ENCODE data around the gene PHACTR3.

The PHACTR3 gene

GRCh38 chr20:59708326-59708725 is 104.0 kb downstream of the PHACTR3 start:
- DNase-seq: peak; percentile 11

DNA sequence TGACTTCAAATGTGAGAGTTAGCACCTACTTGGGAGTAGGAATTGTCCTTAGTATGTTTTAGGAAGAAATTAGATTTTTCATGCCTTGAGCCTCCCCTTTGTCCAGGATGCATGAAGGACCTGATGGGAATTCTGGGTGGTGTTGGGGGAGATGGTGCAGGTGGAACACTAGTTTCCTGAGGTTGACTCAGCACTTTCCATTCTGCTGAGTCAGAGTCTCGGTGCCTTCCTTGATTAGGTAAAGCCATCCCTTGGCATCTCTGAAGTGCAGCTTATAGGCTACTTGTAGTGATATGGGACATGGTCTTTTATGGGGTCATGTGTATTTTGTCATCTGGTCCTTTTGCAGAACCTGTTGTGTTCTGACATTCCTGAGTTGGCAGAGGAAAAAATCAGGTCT is 105.3 kb downstream of the PHACTR3 start:
- no peak for DNase-seq

GRCh38 chr20:59718071-59718470 is 113.7 kb downstream of the PHACTR3 start:
- no peak for DNase-seq

DNA sequence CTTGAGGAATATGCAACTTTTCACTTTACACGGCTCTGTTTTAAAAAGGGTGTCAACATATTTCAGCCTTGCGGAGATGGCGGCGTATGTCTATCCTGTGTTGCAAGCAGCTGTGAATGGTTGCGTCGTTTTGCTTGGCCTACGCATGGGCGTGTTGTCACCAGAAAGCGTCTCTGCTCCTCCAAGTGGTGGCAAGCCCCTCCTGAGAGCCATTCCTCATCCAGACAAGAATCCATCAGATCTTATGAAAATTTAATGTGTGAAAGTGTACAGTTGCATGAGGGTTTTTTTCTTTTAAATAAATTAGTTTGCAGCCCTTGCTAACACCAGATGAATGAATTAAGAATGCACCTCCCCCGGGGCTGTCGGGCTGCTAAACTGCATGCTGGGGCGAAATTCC is 114.4 kb downstream of the PHACTR3 start:
- no peak for DNase-seq

DNA sequence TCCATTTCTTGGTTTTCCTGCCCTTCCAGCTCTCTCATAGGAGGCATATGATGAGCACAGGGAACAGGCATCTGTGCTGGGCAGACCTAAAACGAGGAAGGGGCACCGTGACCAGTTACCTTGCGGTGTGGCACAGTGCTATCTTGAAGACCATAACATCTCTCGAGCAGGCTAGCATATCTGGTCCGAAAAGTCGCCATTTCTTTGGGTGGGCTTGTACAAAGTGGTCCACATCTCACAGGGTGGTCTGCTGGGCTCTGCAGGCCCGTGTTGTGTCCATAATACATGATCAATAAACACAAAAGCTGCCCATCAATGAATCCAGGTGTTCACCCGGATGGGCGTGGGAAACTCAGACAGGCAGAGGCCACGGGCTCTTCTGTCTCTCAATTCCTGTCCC is 115.7 kb downstream of the PHACTR3 start:
- DNase-seq: no peak

DNA sequence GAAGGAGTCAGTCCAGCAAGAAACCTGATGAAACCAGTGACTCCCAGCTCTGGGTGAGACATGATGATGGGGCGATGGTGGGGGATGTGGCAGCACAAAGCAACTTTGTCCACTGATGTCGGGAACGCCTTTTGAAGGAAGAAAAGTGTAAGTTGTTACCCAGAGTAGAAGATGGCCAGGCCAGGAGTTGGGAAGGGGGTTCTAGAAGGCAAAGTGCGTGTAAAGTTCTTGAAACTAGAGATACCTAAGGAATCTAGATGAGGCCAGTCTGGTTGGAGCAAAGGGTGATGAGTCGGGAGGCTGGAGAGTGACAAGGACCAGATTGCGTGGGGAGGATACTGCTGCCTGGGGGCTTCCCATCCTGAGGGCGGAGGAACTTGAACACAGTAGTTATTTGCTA is 117.0 kb downstream of the PHACTR3 start:
- DNase-seq: no peak

DNA sequence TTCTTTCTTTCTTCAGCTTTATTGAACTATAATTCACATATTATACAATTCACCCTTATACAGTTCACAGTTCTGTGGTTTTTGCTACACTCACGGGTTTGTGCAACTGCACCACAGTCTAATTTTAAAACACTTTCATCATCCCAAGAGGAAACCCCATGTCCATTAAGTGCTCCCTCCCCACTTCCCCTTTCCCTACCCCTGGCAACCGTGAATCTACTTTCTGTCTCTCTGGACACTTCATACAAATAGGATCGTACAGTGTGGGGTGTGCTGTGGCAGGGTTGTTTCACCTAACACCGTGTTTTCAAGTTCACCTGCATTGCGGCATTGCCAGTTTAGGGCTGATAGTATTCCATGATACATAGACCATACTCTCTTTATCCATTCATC is 118.8 kb downstream of the PHACTR3 start:
- DNase-seq: peak; percentile 33

DNA sequence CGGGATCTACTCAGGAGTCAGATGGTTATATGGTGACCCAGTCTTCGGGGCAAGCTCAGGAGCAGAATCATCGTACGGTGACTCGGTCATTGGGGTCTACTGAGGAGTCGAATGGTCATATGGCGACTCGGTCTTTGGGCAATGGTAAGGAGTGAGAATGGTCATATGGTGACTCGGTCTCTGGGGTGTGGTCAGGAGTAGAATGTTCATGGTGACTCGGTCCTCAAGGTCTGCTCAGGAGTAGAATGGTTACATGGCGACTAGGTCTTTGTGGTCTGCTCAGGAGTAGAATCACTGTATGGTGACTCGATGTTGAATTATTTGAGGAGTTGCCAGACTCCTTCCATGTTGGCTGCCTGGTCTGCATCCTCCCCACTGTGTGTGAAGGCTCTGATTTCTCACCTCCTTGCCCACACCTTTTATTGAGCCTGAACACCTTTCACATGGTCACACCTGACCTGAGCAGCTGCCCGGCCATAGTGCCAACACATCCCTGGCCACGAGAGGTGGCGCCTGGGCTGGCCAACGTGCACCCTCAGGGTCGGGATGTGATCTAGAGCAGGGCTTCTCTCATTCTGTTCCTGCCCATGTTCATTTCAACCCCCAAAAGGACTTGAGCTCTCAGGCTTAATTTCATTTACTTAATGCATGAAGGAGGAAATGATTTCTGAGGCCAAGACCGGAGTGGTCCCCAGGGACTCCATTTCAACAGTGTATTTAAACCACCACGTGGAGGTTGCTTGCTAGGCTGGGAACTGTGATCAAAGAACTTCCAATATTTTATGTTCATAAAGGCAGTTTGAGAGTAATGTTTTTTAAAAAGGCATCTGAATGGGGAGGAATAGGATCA is 119.5 kb downstream of the PHACTR3 start:
- peak; percentile 87 for DNase-seq

- no peak for DNase-seq
These were observed 120.4 kb downstream of the PHACTR3 start for GRCh38 chr20:59724457-59725366.

DNA sequence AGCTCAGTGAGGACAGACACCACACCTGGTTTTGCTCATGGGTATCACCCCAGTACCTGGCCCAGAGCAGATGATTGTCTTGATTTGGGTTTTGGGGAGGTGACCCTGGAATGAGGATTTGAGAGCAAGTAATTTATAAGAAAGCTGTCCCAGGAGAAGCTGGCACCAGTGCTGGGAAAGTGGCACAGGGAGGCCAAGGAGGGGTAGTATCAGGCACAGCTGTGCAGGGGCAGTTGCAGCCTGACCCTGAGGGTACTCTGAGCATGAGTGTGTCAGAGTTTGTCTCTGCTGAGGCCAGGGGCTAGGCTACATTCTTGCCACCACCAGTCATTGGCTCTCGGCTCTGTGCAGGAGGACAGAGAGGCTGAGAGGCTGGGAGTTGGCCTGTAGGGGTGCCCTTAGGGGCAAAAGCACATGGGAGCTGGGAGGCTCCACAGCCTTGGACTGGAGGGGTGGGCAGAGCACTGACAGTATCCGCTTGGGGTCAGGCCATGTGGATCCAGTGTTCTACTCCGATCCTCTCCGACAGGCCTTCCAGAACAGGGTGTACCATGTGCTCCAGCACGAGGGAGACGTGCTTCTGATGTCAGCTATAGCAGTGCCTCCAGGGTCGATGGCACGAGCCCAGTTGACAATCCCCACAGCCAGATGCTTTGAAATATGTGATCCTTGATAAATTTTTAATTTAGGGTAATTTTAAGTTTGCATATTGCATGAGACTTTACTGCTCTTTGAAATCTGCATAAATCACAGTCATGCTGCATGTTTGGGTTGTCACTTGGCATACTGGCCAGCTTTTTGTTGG is 121.3 kb downstream of the PHACTR3 start:
- DNase-seq: no peak

DNA sequence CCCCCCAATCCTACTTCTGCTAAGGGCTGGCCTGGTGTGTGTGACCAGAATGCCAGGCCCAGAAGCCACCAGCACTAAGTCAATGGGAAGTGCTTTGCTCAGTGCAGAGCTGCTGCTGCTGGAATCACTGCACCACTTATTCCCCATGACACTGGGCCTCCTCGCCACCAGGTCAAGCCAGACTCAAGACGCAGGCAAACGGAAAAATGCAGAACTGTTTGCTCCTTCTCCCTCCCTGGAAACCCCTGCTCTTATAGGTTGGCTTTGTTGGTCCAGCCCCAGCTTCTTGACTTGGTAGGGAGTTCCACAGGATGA is 121.9 kb downstream of the PHACTR3 start:
- no peak for DNase-seq

DNA sequence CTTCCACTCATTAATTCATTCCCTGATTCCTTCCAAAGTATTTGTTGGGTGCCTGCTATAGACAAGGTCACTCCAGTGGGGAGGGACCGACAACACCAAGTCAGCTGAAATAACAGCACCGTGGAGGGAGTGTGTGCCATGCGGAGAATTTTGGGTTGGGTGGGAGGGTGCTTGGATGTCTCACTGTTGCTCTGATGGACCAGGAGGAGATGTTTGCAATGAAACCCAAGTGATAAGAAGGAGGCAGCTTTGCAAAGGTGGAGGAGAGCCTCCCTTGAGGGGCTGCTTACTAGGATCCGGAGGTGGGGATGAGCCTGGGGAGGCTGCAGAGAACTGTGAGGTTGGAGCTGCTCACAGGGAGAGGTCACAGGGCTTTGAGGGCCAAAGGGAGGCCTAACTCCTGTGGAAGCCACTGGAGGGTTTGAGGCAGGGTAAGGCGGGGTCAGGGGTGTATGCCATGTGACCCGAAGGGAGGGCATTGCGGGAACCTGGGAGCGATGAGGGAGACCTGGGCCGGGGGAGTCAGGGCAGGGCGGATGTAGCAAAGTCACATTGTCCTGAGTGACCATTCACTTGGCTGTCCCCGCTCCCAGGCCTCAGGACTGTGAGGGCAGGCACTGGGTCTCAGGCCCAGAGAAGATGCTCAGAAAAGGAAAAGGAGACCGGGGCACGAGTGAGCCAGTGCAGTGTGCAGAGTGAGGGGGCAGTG is 124.5 kb downstream of the PHACTR3 start:
- no peak for DNase-seq

DNA sequence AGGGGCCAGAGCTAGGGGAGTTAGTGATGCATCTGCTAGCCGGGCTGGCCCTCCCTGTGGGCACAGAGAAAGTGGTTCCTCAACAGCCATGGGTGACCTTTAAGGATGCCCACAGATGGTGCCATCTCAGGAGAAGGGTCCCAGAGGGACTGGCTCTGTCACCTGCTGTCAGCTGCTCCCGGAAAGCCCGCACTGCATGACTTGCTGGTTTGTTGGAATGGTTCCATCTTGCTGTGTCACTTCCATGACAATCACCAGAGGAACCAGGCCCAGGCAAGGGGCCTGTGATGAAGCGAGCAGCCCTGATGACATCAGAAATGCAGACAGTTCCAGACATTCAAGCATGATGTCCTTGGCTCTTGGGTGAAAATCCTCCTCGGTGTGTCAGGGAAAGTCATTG is 125.2 kb downstream of the PHACTR3 start:
- no peak for DNase-seq

GRCh38 chr20:59730722-59731121 is 126.4 kb downstream of the PHACTR3 start:
- no peak for DNase-seq

GRCh38 chr20:59731376-59731775 is 127.0 kb downstream of the PHACTR3 start:
- DNase-seq: no peak

GRCh38 chr20:59733351-59733750 is 129.0 kb downstream of the PHACTR3 start:
- DNase-seq: no peak

- no peak for DNase-seq
These were observed 131.1 kb downstream of the PHACTR3 start for GRCh38 chr20:59735486-59735885.

DNA sequence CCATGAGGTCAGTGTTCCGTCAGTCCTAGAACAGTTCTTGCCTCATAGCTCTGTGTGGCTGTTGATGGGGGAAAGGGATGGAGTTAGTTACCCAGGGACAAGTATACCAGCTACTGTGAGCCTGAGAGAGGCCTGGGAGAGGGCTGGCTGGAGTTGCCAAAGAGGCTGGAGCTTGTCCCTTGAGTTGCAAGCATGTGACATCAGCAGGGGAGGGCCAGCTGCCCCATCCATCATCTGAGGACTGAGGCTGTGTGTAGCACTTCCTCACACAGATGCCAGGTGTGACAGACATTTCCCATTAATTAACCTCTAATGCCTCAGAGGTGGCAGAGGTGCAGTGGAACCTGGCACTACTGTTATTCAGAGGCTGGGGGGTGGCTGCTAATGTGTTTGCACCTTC is 131.6 kb downstream of the PHACTR3 start:
- no peak for DNase-seq

DNA sequence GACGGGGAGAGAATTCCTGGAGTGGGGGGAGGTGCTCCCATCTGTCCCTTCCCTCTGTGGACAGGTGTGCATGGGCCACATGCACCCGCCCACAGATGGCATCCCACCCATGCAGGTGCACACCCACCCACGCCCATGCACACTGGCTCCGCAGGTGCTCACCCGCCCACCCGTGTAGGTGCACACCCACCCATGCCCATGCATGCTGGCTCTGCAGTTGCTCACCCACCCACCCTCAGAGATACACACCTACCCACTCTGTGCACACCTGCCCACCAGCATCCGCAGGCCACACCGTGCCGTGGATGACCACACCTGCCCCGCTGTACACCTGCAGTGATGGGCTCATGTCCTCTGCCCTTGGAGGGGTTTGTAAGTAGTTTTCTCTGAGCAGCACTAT is 132.0 kb downstream of the PHACTR3 start:
- no peak for DNase-seq

GRCh38 chr20:59737073-59737666 is 132.8 kb downstream of the PHACTR3 start:
- no peak for DNase-seq

DNA sequence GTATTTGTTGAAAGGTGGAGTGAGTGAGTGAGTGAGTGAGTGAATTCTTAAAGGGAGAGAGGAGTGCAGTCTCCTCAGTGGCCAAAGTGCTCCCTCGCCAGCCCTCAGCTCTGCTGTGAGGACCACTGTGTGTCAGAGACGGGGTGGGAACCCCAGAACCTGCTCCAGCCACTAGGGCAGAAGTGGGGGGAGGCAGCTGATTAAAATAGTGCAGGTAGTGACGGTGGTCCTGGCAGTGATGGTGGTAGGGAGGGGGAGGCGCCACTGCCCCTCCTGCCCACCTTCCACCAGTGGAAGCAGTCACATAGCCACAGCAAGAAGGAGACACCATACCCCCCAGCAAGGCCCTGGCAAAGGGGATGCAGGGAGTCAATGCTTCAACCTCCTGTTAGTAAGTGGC is 133.5 kb downstream of the PHACTR3 start:
- DNase-seq: no peak

DNA sequence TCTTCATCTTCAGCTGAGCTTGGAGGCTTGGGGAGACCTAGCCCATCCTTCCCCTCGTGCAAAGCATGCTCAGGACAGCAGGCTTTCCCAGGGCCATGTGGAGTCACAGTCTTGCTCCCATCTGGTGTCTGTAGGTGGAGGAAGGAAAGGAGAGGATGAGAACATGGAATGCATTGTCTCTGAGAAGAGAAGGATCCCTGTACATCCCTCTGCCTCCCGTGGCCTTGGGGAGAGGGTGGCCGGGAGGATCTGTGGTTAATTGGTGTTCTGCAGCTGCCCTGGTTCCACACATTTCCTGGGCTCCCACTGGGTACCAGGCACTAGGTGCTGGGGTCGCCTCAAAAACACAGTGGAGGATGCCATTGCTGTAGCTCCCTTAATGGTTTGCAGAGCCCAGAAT is 134.5 kb downstream of the PHACTR3 start:
- no peak for DNase-seq

Data from fibroblast of skin of right biceps (primary cell).